Skeletal muscle tissue (tissue), 4 donors: ENCODE measurements around the gene CDYL2. TPM values are rescaled to one million over a fixed set of nuclear protein-coding genes. Genes with fewer than 3 reads are reported as not detected.

Experiments used
- H3K27ac ChIP-seq: one replicate; pipeline ENCODE4 v1.7.0; 2013; ENCODE audit warnings: mild to moderate bottlenecking, low read depth, low read length, inconsistent platforms
- H3K27me3 ChIP-seq, 3 donors: one replicate each; pipeline ENCODE4 v1.7.0; 2013; ENCODE audit warnings: low read length in 3 of 3; ENCODE audit not compliant: control insufficient read depth in 3 of 3, insufficient read depth in 3 of 3
- H3K36me3 ChIP-seq, 3 donors: one replicate each; pipeline ENCODE4 v1.7.0; 2013; ENCODE audit warnings: low read length in 3 of 3; ENCODE audit not compliant: control insufficient read depth in 3 of 3, insufficient read depth in 3 of 3
- H3K4me1 ChIP-seq, 3 donors: one replicate each; pipeline ENCODE4 v1.7.0; 2013; ENCODE audit warnings: low read length in 3 of 3, mild to moderate bottlenecking in 3 of 3; ENCODE audit not compliant: control insufficient read depth in 3 of 3, insufficient read depth in 3 of 3
- H3K4me3 ChIP-seq, 3 donors: one replicate each; pipeline ENCODE4 v1.7.0; 2013; ENCODE audit warnings: low read length in 3 of 3
- H3K9ac ChIP-seq, 3 donors: one replicate each; pipeline ENCODE4 v1.7.0; 2013; ENCODE audit warnings: low read length in 3 of 3, mild to moderate bottlenecking in 3 of 3, moderate library complexity in 2 of 3, low read depth in 1 of 3
- H3K9me3 ChIP-seq, 3 donors: one replicate each; pipeline ENCODE4 v1.7.0; 2013; ENCODE audit warnings: low read length in 3 of 3; ENCODE audit not compliant: control insufficient read depth in 3 of 3
- total RNA-seq: library from RNA; depleted of rRNA; stranded (reverse); fragments of >200 nt; gene quantifications from one replicate; pipeline ENCODE4 v1.2.3, GENCODE V29; 2014
- donor health status: Osteomylitis.

The CDYL2 gene
- total RNA-seq, 1 donor from 2014 or later = 1.6 TPM

DNA sequence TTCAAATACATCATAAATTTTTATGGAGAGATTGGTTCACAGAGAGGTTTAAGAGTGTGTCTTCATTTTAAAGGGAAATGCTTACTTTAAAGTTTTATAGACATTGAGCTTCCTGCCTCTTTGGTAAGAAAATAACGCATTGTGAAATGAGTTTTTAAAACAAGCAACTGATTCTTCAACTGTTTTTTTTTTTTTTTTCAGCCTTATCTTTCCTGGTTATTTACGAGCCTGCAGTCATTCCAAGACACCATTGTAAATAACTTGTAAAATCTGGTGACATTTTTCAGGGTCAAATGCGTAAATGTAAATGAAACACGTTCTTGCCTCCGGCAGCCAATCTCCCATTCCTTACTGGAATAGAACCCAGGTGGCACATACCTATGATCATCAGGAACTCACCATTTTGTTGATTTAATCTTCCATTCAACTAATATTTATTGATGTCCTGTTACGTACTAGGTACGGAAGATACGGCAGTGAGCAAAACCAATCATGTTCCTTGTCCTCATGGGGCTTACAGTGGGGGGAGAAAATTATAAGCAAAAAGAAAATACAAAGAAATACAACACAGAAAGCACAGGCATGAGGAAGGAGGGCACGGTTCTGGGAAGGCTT is 33.2 kb upstream of the CDYL2 start:
- Histone ChIP-seq H3K27ac (no peak overlapping the region), H3K4me1 (no peaks in the 10 kb centered on the region), H3K27me3 (peaks cover 0 to 4% (median 0%) of the 10 kb centered on the region in 3 donors), H3K36me3 (no peaks in the 10 kb centered on the region), H3K9ac (no peak overlapping the region), H3K4me3 (no peak overlapping the region), H3K9me3 (peaks cover 0 to 3% (median 1%) of the 10 kb centered on the region in 3 donors)

DNA sequence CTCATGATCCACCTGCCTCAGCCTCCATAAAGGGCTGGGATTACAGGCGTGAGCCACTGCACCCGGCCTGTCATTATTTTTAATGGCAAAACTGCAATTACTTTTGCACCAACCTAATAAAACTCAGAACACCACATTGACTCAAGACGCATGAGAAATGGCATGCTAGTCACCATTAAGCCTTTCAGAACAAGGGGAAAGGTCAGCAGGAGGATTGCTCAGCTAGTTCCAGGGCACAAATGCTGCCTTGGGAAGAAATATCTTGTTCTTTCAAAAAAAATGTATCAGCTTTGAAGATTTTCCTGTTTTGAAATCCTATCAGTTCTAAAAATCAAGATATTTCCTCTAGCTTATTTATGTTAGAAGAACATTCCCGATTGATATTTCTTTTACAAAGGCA is 32.4 kb upstream of the CDYL2 start:
- Histone ChIP-seq H3K9ac (no peak overlapping the region), H3K4me3 (no peak overlapping the region), H3K9me3 (peaks cover 0 to 3% (median 0%) of the 10 kb centered on the region in 3 donors), H3K4me1 (no peaks in the 10 kb centered on the region), H3K27ac (no peak overlapping the region), H3K27me3 (peaks cover 0 to 4% (median 0%) of the 10 kb centered on the region in 3 donors), H3K36me3 (no peaks in the 10 kb centered on the region)

DNA sequence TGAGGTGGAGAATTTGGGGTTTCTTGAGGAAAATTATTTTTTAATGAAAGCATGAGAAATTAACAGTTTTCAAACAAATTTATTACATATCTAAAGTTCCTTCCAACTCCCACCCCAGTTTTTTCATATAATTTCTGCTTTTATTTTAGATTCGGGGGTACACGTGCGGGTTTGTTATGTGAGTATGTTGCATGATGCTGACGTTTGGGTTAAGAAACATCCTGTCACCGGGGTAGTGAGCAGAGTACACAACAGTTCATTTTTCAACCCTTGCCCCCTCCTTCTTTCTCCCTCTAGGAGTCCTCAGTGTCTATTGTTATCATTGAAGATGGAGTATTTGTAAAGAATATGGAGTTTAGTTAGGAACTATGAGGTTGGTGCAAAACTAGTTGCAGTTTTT is 31.8 kb upstream of the CDYL2 start:
- Histone ChIP-seq H3K9ac (no peak overlapping the region), H3K4me1 (no peaks in the 10 kb centered on the region), H3K4me3 (no peak overlapping the region), H3K36me3 (no peaks in the 10 kb centered on the region), H3K27ac (no peak overlapping the region), H3K9me3 (no peaks in the 10 kb centered on the region), H3K27me3 (peaks cover 0 to 4% (median 2%) of the 10 kb centered on the region in 3 donors)

DNA sequence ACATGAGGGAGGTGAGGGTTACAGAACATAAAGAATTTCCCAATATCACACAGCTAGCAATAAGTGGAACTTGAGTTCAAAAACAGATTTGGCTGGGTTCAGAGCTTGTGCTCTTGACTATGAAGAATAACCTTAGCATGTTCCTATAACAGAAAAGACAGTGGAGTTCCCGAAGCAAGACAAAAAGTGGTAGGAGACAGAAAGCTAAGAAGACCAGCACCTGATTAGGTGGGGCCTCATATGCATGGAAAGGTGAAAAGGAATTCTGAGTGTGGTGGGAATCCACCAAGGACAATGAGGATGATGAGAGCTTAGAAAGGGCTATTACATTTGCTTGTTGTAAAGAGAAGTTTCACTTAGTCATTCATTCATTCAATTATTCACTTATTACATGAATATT is 26.6 kb upstream of the CDYL2 start:
- no peaks in the 10 kb centered on the region for H3K36me3 ChIP-seq
- H3K4me1 ChIP-seq = no peaks in the 10 kb centered on the region
- H3K9ac ChIP-seq = no peak overlapping the region
- peaks cover 0 to 6% (median 4%) of the 10 kb centered on the region in 3 donors for H3K27me3 ChIP-seq
- no peak overlapping the region for H3K27ac ChIP-seq
- no peak overlapping the region for H3K4me3 ChIP-seq
- no peaks in the 10 kb centered on the region for H3K9me3 ChIP-seq

DNA sequence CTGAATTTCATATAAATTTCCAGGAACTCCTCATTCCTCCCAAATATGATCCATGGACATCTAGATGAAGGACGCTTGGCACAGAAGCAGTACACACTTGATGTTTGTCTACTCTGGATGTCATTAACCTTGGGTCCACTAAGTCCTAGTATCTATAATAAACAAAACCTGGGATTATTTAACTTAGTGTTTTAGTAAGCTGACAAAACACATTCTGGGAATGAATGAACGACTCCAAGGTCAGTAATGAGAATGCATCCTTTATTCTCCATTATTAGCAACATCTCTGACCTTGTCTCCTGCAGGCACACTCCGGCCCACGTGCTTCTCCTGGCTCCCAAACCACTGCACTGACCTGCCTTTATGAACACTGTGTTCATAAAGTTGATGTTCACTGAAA is 24.1 kb upstream of the CDYL2 start:
- H3K36me3 ChIP-seq = no peaks in the 10 kb centered on the region
- H3K27me3 ChIP-seq = peaks cover 0 to 6% (median 0%) of the 10 kb centered on the region in 3 donors

DNA sequence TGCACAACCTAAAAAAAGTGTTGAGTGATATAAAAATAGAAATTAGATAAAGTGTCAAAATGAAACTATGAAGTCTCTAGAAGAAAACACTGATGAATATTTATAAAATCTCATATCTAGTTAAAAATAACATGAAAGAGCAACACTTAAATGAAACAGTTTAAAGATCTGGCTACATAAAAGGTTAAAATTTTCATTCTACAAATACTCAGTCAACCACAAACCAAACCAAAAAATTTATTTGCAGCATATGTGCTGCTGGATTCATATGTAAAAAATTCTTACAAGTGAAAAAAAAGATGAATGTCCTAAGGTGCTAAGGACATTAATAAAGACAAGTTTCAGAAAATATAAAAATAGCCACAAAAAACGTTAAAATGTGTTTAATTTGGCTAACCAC is 22.6 kb upstream of the CDYL2 start:
- Histone ChIP-seq H3K36me3 (no peaks in the 10 kb centered on the region), H3K4me3 (no peak overlapping the region), H3K9ac (no peak overlapping the region), H3K9me3 (no peaks in the 10 kb centered on the region), H3K4me1 (no peaks in the 10 kb centered on the region), H3K27ac (no peak overlapping the region), H3K27me3 (peaks cover 0 to 6% (median 0%) of the 10 kb centered on the region in 3 donors)

More for the DNA sequence above, 24.1 kb upstream of the CDYL2 start:
- no peaks in the 10 kb centered on the region for H3K4me1 ChIP-seq
- no peak overlapping the region for H3K4me3 ChIP-seq
- no peak overlapping the region for H3K9ac ChIP-seq
- no peak overlapping the region for H3K27ac ChIP-seq
- H3K9me3 ChIP-seq = no peaks in the 10 kb centered on the region

DNA sequence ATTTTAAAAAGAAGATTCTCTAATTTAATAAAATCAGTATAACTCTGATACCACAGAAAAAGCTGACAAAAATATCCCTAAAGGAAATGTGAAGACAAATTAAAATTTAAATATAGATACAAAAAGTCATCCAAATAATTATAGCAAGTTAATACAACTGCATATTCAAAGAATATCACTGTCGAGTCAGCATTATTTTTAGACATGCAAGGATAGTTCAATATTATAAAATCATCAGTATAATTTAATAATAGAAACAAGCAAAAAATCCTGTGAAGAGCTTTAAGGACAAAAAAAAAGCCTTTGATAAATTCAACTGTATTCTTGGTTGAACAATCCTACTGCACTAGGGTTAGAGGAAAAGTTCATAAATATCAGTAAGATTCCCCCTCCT is 21.0 kb upstream of the CDYL2 start:
- no peaks in the 10 kb centered on the region for H3K36me3 ChIP-seq
- H3K27me3 ChIP-seq = peaks cover 0 to under 1% (median 0%) of the 10 kb centered on the region in 3 donors
- H3K9me3 ChIP-seq = no peaks in the 10 kb centered on the region
- H3K4me3 ChIP-seq = no peak overlapping the region
- no peak overlapping the region for H3K27ac ChIP-seq
- H3K4me1 ChIP-seq = no peaks in the 10 kb centered on the region
- no peak overlapping the region for H3K9ac ChIP-seq

DNA sequence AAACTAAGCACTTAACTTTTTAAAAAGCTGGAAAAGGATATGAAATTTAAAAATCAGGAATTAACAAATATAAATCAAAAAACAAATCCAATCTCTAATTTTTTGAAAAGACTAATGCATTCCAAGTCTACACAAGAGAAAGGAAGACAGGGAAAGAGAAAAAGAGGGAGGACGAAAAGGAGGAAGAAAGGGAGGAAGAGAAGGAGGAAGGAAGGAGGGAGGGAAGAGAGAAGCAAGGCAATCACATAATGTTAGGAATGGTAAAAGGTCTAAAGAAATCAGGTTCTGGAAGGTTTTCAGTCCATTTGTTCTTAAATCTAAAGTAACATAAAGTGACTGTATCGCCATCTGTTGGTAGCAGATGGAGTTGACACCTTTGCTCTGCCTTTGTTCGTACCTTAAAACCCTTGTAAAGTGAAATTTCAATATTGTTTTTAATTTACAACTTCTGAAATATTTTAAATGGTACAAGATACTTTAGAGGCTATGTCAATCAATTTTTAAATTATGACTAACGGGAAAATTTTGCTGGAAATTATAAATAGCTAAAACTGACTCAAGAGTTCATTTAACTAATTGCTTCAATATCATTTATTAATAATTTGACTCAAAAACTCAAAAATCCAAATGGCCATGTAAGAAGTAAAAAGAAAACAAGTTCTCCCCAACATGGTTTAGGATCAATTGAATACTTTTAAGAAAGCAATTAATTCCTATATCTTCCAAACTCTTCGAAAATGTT is 20.4 kb upstream of the CDYL2 start:
- Histone ChIP-seq H3K9ac (no peak overlapping the region), H3K27ac (no peak overlapping the region), H3K9me3 (no peaks in the 10 kb centered on the region), H3K27me3 (no peaks in the 10 kb centered on the region), H3K36me3 (no peaks in the 10 kb centered on the region), H3K4me1 (no peaks in the 10 kb centered on the region), H3K4me3 (no peak overlapping the region)

DNA sequence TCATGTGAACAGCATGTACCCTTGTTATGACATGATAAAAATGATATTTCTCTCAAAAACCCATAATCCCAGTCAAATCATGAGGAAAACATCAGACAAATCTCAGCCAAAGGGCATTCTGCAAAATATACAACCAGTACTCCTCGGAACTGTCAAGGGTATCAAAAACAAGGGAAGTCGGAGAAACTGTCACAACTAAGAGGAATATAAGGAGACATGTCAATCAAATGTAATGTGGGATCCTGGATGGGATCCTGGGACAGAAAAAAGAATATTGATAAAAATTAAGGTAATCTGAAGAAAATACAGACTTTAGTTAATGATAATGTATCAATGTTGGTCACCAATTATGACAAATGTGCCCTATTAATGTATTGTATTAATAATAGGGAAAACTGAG is 15.6 kb upstream of the CDYL2 start:
- Histone ChIP-seq H3K36me3 (no peaks in the 10 kb centered on the region), H3K9ac (no peak overlapping the region), H3K27ac (no peak overlapping the region), H3K27me3 (no peaks in the 10 kb centered on the region), H3K9me3 (no peaks in the 10 kb centered on the region), H3K4me1 (no peaks in the 10 kb centered on the region), H3K4me3 (no peak overlapping the region)

DNA sequence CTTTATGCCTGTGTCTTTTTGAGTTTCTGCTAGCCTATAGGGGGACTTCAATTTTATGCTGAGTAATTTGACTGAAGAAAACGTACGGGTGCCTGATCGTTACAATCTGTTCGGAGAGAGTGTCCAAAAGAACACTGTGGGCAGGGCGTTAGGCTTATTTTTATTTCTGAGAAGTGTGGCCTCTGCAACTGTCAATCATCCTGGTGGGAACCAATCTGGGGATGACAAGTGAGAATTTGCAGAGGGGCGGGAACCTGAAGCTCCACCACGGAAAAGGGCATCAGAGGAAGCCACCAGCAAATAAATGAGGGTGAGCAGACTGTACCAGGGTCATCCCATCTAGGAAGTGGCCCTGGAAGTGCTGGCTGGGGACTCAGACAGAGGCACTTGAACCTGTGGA is 12.0 kb upstream of the CDYL2 start:
- Histone ChIP-seq H3K9ac (no peak overlapping the region), H3K27me3 (no peaks in the 10 kb centered on the region), H3K27ac (no peak overlapping the region), H3K36me3 (no peaks in the 10 kb centered on the region), H3K9me3 (no peaks in the 10 kb centered on the region), H3K4me3 (no peak overlapping the region), H3K4me1 (no peaks in the 10 kb centered on the region)
